Amniotic stem cell (primary cell): ENCODE measurements around the gene TRIM72.
"Not testable (repeated sequence)": the region's sequence is repeated elsewhere in the genome, so short reads cannot be mapped to it uniquely, and the experiment has no call there.

ENCODE experiments used
- DNase-seq: peaks from one replicate; lab custom pipeline; 2025; lab: John Stamatoyannopoulos, UW

TRIM72 gene

GRCh38 chr16:31215287-31216162 lies 1.6 kb downstream of the TRIM72 start:
- DNase-seq, result no peak

- no peak for DNase-seq
These were observed 2.7 kb downstream of the TRIM72 start, which contains the start of gene PYDC1 for GRCh38 chr16:31216422-31217135. PYDC1 (minus strand) TSS chr16:31217135; CDS start chr16:31217028, 107 bp downstream.

- no peak for DNase-seq
These were observed 3.2 kb downstream of the TRIM72 start for GRCh38 chr16:31217136-31217530.

- no peak for DNase-seq
These were observed 5.3 kb downstream of the TRIM72 start for GRCh38 chr16:31219154-31219741.

- no peak for DNase-seq
These were observed 7.6 kb downstream of the TRIM72 start for GRCh38 chr16:31221357-31222160.

- no peak for DNase-seq
These were observed 9.1 kb downstream of the TRIM72 start for GRCh38 chr16:31223044-31223443.

- no peak for DNase-seq
These were observed 10.4 kb downstream of the TRIM72 start for GRCh38 chr16:31224092-31224955.

- no peak for DNase-seq
These were observed 11.3 kb downstream of the TRIM72 start for GRCh38 chr16:31225193-31225592.

- DNase-seq, result no peak
These were observed 14.3 kb downstream of the TRIM72 start for GRCh38 chr16:31228206-31228605.

GRCh38 chr16:31229501-31229900 lies 15.6 kb downstream of the TRIM72 start:
- DNase-seq, result no peak

GRCh38 chr16:31238041-31238440 lies 24.1 kb downstream of the TRIM72 start:
- no peak for DNase-seq

GRCh38 chr16:31242206-31242605 lies 28.3 kb downstream of the TRIM72 start:
- no peak for DNase-seq

GRCh38 chr16:31243734-31244670 lies 30.1 kb downstream of the TRIM72 start:
- DNase-seq, result no peak

- not testable (repeated sequence) for DNase-seq
These were observed 31.7 kb downstream of the TRIM72 start for GRCh38 chr16:31245598-31245997.

GRCh38 chr16:31246296-31246695 lies 32.4 kb downstream of the TRIM72 start:
- DNase-seq, result no peak

GRCh38 chr16:31248344-31248743 lies 34.4 kb downstream of the TRIM72 start:
- DNase-seq, result no peak

GRCh38 chr16:31250782-31251384 lies 37.0 kb downstream of the TRIM72 start:
- no peak for DNase-seq

- DNase-seq, result no peak
These were observed 37.5 kb downstream of the TRIM72 start for GRCh38 chr16:31251435-31251834.

- DNase-seq, result no peak
These were observed 39.7 kb downstream of the TRIM72 start for GRCh38 chr16:31253642-31254045.
